Central memory CD4-positive, alpha-beta T cell (primary cell): Measurements from ENCODE around the gene CRYBG1.

Source experiments
- DNase-seq: peaks from one replicate; pipeline ENCODE4 v3.0.0; 2022

Gene CRYBG1

DNA sequence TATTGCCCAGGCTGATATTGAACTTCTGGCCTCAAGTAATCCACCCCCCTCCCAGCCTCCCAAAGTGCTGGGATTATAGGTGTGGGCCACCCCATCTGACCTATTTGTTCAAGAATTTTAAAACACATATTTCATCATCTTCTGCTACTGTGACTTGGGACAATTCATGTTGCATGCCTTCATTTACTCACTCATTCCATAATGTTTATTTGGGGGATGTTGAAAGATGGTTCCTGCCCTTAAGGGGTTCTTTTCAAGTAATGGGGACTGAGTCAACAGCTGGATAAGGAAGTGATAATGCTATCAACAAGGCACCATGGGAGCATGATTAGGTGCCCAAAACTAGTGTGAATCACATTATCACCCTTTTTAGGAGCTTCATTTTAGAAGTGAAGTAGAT, 62.0 kb downstream of the CRYBG1 start:
- no peak for DNase-seq

DNA sequence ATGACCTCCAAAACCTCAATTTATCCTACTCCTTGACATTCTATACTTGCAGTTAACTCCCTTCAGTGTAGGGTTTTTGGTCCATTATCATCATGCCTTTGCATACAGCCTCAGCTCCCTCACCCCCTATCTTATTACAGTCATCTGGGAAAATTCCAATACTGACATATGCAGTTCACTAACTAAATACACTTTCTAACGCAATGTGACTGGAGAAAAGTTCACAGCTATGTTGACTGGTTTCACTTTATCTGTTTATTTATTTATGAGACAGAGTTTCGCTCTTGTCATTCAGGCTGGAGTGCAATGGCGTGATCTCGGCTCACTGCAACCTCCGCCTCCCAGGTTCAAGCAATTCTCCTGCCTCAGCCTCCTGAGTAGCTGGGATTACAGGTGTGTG, 64.9 kb downstream of the CRYBG1 start:
- DNase-seq, result no peak

DNA sequence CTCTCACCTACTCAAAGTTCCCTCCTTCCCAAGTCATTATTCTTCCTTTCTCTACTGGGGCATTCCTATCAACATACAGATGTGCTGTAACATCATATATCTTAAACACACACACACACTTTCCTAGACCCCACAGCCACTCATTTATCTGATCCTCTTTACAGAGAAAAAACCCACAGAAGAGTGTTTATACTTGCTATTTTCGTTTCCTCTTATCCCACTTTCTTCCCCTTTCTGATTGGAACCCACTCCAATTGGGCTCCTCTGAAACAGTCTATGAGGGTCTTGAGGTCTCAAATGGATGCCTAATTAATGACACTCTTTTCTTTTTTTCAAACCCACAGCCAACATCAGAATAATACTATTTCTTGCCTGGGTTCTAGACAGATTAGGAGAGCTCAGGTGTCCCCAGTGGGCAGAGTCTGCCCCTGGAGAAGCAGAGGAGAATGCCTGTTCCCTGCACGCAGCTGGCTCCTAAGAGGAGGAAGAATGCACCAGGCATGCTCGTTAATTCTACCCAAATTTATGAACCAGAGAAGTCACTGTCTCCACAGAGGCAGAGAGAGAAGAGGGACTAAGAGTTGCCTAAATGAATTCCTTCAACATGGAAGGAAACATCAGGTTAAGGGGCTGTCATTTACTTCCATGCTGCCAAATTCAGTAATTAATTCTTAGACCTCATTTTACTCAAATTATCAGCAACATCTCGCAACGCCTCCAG, 65.9 kb downstream of the CRYBG1 start:
- no peak for DNase-seq

- DNase-seq, result no peak
Measured at GRCh38 chr6:106430466-106430865, 69.9 kb downstream of the CRYBG1 start.

- DNase-seq, result no peak
Measured at GRCh38 chr6:106431405-106431804, 70.9 kb downstream of the CRYBG1 start.

DNA sequence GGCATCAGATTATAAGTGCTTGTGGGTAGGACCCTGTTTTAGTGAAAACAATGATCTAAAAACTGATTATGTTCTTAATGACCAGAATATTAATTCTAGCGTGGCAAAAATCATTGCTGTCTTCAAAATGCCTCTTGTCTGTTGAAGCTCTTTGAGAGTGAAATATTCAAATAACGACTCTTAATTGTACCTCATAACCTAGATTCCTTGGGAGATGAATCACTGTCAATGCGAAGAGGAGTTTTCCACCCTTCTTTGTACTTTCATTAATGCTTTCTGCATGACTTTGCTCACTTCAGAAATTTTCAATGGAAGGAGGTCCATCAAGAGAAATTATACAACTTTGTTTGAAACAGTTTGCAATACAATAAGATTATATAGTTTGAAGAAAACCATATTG, 71.5 kb downstream of the CRYBG1 start:
- DNase-seq, result no peak

DNA sequence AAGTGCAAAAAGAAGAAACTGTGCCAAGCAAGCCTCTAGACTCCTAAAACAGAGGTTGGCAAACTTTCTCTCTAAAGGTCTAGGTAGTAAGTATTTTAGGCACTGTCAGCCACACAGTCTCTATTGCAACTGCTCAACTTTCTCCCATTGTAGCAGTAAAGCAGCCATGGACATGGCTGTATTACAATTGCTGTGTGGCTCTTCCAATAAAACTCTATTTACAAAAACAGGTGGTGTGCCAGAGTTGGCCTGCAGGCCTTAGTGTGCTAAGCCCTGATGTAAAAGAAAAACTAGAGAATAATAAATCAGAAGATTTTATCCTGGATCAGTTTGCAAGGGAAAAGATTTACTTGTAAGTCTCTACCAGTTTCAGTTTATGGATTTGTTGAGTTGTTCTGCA, 74.0 kb downstream of the CRYBG1 start:
- no peak for DNase-seq

- DNase-seq, result no peak
Measured at GRCh38 chr6:106439459-106439858, 78.9 kb downstream of the CRYBG1 start.

GRCh38 chr6:106440546-106440945, 80.0 kb downstream of the CRYBG1 start:
- DNase-seq, result no peak

- no peak for DNase-seq
Measured at GRCh38 chr6:106442395-106442794, 81.9 kb downstream of the CRYBG1 start.

DNA sequence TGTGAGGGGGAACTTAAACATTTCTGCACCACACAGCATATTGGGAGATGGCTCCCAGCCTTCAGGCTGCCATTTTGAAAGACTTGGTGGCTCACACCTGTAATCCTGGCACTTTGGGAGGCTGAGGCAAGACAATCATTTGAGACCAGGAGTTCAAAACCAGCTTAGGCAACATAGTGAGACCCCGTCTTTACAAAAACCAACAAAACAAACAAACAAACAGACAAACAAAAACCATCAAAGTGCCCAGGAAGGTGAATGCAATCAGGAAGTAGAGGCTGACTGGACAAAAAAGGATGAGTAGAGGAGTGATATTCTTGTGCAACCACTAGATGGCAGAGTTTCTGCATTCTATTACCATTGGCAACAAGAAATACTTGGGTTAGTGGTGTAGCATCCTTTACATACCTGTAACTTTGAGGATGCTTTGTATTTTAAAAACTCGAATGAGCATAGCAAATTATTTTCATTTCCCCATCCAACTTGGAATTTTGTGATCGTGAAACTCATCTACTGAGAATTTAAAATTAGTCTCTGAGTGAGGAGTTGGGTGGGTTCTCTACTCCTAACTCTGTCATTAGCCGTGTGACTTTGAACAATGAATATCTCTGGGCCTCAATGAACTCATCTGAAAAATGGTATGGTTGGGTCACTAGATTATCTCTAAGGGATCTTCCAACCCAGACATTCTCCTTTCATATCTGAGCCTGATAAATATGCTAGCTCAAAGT, 84.4 kb downstream of the CRYBG1 start:
- peak; percentile 69 for DNase-seq

- no peak for DNase-seq
Measured at GRCh38 chr6:106445508-106445878, 85.0 kb downstream of the CRYBG1 start.

GRCh38 chr6:106446287-106446885, 85.9 kb downstream of the CRYBG1 start:
- peak; percentile 12 for DNase-seq

DNA sequence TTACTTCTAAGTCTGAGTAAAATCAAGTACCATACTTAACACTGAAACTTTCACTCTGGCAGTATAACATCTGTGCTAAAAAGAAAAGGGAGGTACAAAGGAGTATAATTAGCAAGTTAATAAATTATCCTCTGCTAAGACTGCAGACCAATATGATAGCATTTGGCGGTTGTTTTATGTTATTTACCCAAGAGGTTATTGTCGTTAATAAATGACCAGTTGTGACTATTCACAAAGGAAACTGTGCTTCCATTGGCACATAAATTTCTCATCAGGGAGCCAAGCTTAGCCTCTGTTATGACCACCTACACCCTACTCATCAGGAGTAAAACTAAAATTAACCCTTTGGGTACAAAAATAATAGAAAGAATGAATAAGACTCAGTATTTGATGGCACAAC, 86.5 kb downstream of the CRYBG1 start:
- DNase-seq, result no peak

GRCh38 chr6:106448000-106448426, 87.5 kb downstream of the CRYBG1 start:
- peak; percentile 15 for DNase-seq

DNA sequence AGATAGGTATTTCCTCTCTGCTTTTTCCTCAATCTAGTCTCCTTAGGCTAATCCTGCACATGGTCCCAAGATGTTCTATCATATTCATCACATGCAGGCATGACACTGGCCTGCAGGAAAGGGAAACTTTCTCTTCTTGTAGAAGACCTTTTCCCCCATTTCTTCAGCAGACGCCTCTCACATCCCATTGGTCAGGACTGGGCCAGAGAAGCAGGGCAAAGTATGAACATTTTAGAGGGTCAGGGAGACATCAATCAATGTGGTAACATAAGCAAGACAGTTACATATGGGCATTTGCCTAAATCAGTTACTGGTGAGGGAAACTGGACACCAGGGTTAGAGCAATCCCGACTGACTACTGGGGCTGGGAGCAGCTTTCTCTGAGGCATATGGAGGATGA, 90.1 kb downstream of the CRYBG1 start:
- DNase-seq, result no peak

DNA sequence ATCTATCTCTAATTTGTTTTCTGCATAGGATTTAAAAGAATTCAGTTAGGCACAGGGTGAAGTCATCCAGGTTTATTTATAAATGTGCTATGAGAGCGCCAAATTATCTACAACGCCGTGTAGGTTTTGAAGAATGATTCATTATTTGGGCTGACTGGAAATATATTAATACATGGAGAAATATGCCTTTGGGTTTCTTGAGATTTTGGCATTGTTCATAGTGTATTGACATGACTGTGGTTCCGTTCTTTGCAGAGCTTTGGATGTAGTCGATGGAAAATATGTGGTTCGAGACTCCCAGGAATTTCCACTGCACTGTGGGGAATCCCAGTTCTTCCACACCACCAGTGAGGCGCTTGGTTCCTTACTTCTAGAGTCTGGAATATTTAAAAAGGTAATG, 90.9 kb downstream of the CRYBG1 start:
- no peak for DNase-seq

GRCh38 chr6:106452628-106453027, 92.1 kb downstream of the CRYBG1 start:
- no peak for DNase-seq

GRCh38 chr6:106453756-106454367, 93.3 kb downstream of the CRYBG1 start:
- no peak for DNase-seq

- DNase-seq, result no peak
Measured at GRCh38 chr6:106456756-106457155, 96.2 kb downstream of the CRYBG1 start.

- DNase-seq, result no peak
Measured at GRCh38 chr6:106458021-106458986, 97.8 kb downstream of the CRYBG1 start.

DNA sequence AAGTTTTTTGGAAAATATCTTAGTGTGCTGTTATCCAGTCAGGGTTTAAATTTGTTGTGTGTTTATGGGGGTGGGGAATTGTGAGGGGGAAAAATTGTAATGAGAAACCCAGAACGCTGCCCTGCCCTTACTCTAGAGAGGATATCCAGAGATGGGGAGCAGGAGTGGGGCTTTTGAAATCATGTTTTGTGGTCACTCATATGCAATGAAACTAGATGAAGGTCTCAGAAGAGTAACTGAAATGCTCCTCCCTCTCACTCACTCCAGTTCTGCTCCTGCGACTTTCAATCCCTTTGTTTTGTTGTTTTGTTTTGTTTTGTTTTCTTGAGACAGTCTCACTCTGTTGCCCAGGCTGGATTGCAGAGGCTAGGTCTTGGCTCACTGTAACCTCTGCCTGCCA, 100.0 kb downstream of the CRYBG1 start:
- DNase-seq, result no peak
